ENCODE results near the gene DNAJC24. TPM values are rescaled to one million over a fixed set of nuclear protein-coding genes. Genes with fewer than 3 reads are reported as not detected.

DNAJC24 gene
- total RNA-seq, 1 donor from 2014 or later, result 17.1 TPM

DNA sequence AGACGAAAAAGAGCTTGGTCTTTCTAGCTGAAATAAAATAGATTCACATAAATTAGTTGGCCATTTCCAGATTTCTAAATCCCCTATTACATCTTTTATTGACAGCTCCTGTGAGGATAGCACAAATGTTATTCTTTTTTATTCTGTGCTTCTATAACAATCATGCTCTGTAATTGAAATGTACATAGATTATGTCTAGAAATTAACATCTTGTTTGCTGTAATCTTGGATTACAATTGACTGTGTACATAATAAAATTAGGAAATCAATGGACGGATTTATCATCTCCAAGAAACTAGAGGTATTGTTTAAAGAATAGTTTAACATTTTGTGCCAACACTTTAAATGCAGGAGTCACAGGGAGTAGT lies 108.5 kb downstream of the DNAJC24 start:
- TF ChIP-seq, protein P1, sequence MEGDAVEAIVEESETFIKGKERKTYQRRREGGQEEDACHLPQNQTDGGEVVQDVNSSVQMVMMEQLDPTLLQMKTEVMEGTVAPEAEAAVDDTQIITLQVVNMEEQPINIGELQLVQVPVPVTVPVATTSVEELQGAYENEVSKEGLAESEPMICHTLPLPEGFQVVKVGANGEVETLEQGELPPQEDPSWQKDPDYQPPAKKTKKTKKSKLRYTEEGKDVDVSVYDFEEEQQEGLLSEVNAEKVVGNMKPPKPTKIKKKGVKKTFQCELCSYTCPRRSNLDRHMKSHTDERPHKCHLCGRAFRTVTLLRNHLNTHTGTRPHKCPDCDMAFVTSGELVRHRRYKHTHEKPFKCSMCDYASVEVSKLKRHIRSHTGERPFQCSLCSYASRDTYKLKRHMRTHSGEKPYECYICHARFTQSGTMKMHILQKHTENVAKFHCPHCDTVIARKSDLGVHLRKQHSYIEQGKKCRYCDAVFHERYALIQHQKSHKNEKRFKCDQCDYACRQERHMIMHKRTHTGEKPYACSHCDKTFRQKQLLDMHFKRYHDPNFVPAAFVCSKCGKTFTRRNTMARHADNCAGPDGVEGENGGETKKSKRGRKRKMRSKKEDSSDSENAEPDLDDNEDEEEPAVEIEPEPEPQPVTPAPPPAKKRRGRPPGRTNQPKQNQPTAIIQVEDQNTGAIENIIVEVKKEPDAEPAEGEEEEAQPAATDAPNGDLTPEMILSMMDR (IDR thresholded peaks at IDR 0.05; ENCODE audit: insufficient read depth, low read length, poor library complexity, severe bottlenecking), result no peak
- H3K36me3 ChIP-seq (ENCODE audit: control insufficient read depth, insufficient read depth, low read length), result no peaks in the 10 kb centered on the region
- no peak for DNase-seq (ENCODE audit: low read depth)
- H3K4me3 ChIP-seq (ENCODE audit: low read depth, low read length), result no peak overlapping the region
- H3K27me3 ChIP-seq (ENCODE audit: control insufficient read depth, insufficient read depth, low read length), result no peaks in the 10 kb centered on the region

DNA sequence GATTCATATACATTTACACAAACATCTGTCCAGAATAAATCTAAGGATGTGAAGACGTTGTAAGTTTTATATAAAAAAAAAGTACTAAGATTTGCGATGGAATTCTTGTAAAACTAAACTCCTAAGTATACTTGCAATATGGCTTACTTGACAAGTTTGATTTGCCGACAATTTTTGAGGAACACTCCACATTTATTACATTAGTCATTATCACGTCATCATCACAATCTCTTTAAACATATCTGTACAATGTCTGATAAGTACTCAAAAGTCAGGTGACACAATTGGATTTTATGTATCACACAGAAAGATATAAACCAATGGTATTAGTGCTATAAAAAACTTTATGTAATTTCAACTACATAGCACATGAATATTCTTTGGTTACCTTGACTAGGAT lies 109.4 kb downstream of the DNAJC24 start:
- no peak for DNase-seq (ENCODE audit: low read depth)
- no peaks in the 10 kb centered on the region for H3K36me3 ChIP-seq (ENCODE audit: control insufficient read depth, insufficient read depth, low read length)
- no peak overlapping the region for H3K4me3 ChIP-seq (ENCODE audit: low read depth, low read length)
- TF ChIP-seq, protein P1 (IDR thresholded peaks at IDR 0.05; ENCODE audit: insufficient read depth, low read length, poor library complexity, severe bottlenecking), result no peak
- no peaks in the 10 kb centered on the region for H3K27me3 ChIP-seq (ENCODE audit: control insufficient read depth, insufficient read depth, low read length)

DNA sequence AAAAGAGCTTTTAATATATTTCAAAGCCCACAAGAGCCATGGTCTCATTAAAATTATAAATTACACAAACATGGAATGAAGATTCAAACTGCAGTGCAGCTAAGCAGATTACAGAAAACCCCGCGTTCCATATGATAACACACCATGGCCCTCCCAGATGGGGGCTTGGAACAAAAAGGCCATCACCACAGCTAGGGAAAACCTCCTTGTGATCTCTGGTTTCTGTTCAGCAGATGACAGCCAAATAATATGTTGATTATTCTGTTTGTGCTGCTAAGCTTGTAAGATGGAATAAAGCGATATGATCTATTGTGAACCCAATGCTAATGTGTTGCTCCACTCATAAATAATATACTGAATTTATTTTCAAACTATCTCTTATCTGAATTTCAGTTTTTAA lies 111.3 kb downstream of the DNAJC24 start:
- Histone ChIP-seq H3K4me3 (ENCODE audit: low read depth, low read length) (no peak overlapping the region), H3K27me3 (ENCODE audit: control insufficient read depth, insufficient read depth, low read length) (no peaks in the 10 kb centered on the region), H3K36me3 (ENCODE audit: control insufficient read depth, insufficient read depth, low read length) (no peaks in the 10 kb centered on the region)
- DNase-seq (ENCODE audit: low read depth), result no peak
- TF ChIP-seq, protein P1 (IDR thresholded peaks at IDR 0.05; ENCODE audit: insufficient read depth, low read length, poor library complexity, severe bottlenecking), result no peak

Other genes starting within 250 kb of the DNAJC24 start
- gene DCDC1, start 121 bp upstream of the DNAJC24 start, total RNA-seq, result 0.21 and 0.48 TPM in 2 replicates
- 17.5 and 27.1 TPM in 2 replicates for gene IMMP1L, start 139.8 kb downstream of the DNAJC24 start, total RNA-seq
- gene ELP4, start 139.9 kb downstream of the DNAJC24 start, total RNA-seq, result 19.1 and 23.5 TPM in 2 replicates